ENCODE results near the gene SOX21. TPM values are rescaled to one million over a fixed set of nuclear protein-coding genes. Genes with fewer than 3 reads are reported as not detected.

SOX21 gene
- total RNA-seq, 1 donor from 2014 or later, result 0.18 TPM

DNA sequence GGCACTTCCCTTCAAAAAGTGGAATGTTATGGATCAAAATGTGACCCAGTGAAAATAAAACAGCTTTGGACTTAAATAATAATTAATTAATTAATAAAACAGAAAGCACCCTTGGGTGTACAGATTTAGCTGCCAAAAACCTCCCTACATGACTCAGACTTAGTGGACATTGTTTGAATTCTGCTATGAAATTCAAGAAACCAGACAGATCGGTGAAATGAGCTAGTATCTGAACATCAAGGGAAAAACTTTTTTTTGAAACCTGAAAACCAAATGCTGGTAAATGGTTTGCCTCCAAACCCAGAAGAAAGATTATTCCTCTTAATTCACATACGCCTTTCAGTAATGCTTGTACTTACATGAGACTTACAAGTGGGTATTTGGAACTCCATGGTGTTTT is 33.5 kb downstream of the SOX21 start:
- TF ChIP-seq, protein P1, sequence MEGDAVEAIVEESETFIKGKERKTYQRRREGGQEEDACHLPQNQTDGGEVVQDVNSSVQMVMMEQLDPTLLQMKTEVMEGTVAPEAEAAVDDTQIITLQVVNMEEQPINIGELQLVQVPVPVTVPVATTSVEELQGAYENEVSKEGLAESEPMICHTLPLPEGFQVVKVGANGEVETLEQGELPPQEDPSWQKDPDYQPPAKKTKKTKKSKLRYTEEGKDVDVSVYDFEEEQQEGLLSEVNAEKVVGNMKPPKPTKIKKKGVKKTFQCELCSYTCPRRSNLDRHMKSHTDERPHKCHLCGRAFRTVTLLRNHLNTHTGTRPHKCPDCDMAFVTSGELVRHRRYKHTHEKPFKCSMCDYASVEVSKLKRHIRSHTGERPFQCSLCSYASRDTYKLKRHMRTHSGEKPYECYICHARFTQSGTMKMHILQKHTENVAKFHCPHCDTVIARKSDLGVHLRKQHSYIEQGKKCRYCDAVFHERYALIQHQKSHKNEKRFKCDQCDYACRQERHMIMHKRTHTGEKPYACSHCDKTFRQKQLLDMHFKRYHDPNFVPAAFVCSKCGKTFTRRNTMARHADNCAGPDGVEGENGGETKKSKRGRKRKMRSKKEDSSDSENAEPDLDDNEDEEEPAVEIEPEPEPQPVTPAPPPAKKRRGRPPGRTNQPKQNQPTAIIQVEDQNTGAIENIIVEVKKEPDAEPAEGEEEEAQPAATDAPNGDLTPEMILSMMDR (IDR thresholded peaks at IDR 0.05), result no peak
- H3K27me3 ChIP-seq (ENCODE audit: low read depth), result no peaks in the 10 kb centered on the region
- no peaks in the 10 kb centered on the region for H3K36me3 ChIP-seq
- no peaks in the 10 kb centered on the region for H3K9me3 ChIP-seq
- no peak for DNase-seq
- no peak for ATAC-seq
- no peak overlapping the region for H3K27ac ChIP-seq
- no peaks in the 10 kb centered on the region for H3K4me1 ChIP-seq
- H3K4me3 ChIP-seq, result no peak overlapping the region
- intact Hi-C loops (cut with DNase I), result no loop called here

DNA sequence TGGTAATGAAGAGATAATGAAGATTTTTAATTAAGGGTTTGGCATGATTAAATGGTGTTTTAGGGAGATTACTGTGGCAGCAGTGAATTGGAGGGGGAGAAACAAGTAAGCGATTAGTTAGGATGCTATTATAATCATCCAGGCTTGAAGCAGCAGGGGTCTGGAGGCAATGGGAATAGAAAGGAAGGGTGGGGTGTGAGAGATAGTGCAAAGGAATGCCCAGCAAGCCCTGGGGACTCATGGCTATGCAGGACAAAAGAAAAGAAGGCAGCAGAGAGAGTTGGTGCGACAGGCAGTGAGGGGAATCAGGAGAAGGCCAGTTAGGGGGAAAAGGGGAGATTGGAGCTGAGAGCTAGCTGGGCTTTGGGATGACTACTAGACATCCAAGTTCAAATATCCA is 34.5 kb downstream of the SOX21 start:
- H3K4me1 ChIP-seq, result no peaks in the 10 kb centered on the region
- intact Hi-C loops (cut with DNase I), result no loop called here

DNA sequence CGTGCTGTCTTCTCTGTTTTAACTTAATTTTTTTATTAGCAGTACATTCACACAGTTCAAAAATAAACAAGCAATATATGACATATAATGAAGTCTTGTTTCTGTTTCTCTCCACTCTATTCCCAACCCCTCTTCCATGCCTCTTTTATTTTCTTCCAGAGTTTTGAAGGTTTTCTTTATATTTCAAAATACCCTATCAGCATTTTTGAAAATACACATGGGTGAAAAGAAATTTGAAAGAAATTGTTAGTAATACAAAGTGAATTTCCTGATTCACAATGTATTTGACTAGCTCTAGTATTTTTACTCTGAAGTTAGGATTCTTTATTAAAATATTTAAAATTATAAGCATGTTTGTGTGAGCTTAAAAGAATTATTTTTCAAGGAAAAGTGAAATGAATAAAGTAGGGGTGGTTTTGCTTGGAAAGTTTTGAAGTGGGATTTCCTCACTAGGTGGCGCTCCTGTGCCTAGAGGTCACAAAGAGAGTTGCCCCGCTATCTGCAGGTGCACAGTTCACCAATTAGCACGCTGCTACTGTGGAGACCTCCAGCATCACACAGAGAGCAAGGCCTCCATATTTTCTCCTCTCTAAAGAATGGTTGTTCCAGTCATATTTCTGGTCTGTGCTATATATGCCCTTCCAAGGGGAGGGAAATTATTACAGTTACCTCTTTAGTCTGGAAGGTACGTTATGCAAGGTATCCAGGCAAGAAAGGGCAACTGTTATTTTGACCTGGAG is 37.6 kb downstream of the SOX21 start:
- Histone ChIP-seq H3K4me1 (no peaks in the 10 kb centered on the region), H3K36me3 (no peaks in the 10 kb centered on the region), H3K27me3 (ENCODE audit: low read depth) (no peaks in the 10 kb centered on the region), H3K9me3 (no peaks in the 10 kb centered on the region), H3K27ac (no peak overlapping the region), H3K4me3 (no peak overlapping the region)
- TF ChIP-seq, protein P1 (IDR thresholded peaks at IDR 0.05), result peak; percentile 73
- intact Hi-C loops (cut with DNase I), result no loop called here
- ATAC-seq (peak in 1 of 2 donors; percentile 61), DNase-seq (no peak)

More for the DNA sequence above, 34.5 kb downstream of the SOX21 start:
- Histone ChIP-seq H3K9me3 (no peaks in the 10 kb centered on the region), H3K36me3 (no peaks in the 10 kb centered on the region), H3K4me3 (no peak overlapping the region), H3K27ac (no peak overlapping the region), H3K27me3 (ENCODE audit: low read depth) (no peaks in the 10 kb centered on the region)
- TF ChIP-seq, protein P1 (IDR thresholded peaks at IDR 0.05), result no peak
- ATAC-seq, result no peak
- no peak for DNase-seq

DNA sequence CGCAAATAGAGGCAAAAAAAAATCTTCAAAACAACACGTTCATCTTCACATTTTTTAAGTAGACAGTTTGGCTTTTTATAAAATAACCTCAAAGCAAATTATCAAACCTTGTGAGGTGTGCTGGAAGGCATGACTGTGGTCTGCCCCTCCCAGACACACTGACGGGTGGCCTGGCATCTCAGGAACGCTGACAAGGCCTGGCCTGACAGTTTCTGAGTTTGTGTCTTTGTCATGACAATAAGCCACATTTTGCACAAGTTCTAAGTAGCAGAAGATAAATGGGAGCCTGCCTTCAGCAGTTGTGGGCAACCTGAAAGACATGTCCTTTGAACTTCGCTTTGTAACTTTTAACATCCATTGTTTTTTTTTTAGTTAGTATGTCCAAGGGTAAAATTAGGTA is 38.5 kb downstream of the SOX21 start:
- no peak overlapping the region for H3K27ac ChIP-seq
- DNase-seq, result no peak
- H3K27me3 ChIP-seq (ENCODE audit: low read depth), result no peaks in the 10 kb centered on the region
- TF ChIP-seq, protein P1 (IDR thresholded peaks at IDR 0.05), result no peak
- H3K4me1 ChIP-seq, result no peaks in the 10 kb centered on the region
- no peak for ATAC-seq
- H3K4me3 ChIP-seq, result no peak overlapping the region
- intact Hi-C loops (cut with DNase I), result no loop called here
- H3K9me3 ChIP-seq, result no peaks in the 10 kb centered on the region
- no peaks in the 10 kb centered on the region for H3K36me3 ChIP-seq

DNA sequence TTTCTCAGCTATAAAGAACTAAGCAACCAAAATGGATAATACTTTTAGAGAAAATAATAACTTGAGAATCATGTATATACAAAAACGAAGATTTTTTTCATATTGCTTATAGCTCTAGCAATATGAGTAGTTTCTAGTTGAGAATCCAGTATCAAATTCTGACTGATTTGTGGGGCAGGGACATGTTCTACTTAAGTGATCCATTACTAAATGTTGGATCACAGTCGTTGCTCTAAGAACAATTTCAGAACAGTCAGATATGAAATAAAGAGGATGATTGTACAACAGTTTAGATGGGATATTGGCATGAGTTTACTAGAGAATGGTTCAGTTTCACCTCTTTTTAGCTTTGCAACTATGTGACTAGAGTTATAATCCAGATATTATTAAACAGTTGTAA is 39.9 kb downstream of the SOX21 start:
- DNase-seq (no peak), ATAC-seq (no peak)
- H3K36me3 ChIP-seq, result no peaks in the 10 kb centered on the region
- no peaks in the 10 kb centered on the region for H3K9me3 ChIP-seq
- intact Hi-C loops (cut with DNase I), result no loop called here
- H3K4me1 ChIP-seq, result no peaks in the 10 kb centered on the region
- H3K4me3 ChIP-seq, result no peak overlapping the region
- no peak overlapping the region for H3K27ac ChIP-seq
- TF ChIP-seq, protein P1 (IDR thresholded peaks at IDR 0.05), result no peak
- H3K27me3 ChIP-seq (ENCODE audit: low read depth), result no peaks in the 10 kb centered on the region

Data from lower lobe of right lung (tissue), 2 donors.